HepG2 (cell line): ENCODE data around the gene IPO8. TPM values are rescaled to one million over a fixed set of nuclear protein-coding genes. Genes with fewer than 3 reads are reported as not detected.

ENCODE experiments used
- CEBPB ChIP-seq: IDR thresholded peaks from 2 replicates; pipeline ENCODE4 v1.6.1; 2011; ENCODE audit warnings: low read depth, low read length, improper control_type of control experiment, borderline replicate concordance
- CENPT ChIP-seq: sonication (generic); formaldehyde crosslinking; IDR thresholded peaks from 2 replicates; pipeline ENCODE4 v1.8.0; 2022; ENCODE audit warnings: low read depth, mild to moderate bottlenecking, moderate library complexity, missing genetic modification reagents
- DRAP1 ChIP-seq: IDR thresholded peaks from 2 replicates; pipeline ENCODE4 v1.6.1; 2016; ENCODE audit warnings: missing genetic modification reagents, missing compliant biosample characterization
- E2F5 ChIP-seq: sonication (generic); formaldehyde crosslinking; conservative IDR thresholded peaks from 2 replicates; pipeline ENCODE4 v1.4.0; 2020; ENCODE audit warnings: missing genetic modification reagents
- HMGXB4 ChIP-seq, 2 experiments: sonication (generic) in 1 of 2; formaldehyde crosslinking in 1 of 2; IDR thresholded peaks; 2 replicates each; pipeline versions ENCODE4 v1.4.0 to v1.6.1; 2018 to 2020; ENCODE audit warnings: missing genetic modification reagents in 2 of 2, borderline replicate concordance in 1 of 2, low read depth in 1 of 2, mild to moderate bottlenecking in 1 of 2, missing biosample characterization in 1 of 2
- REXO4 ChIP-seq: sonication (generic); formaldehyde crosslinking; IDR thresholded peaks from 2 replicates; pipeline ENCODE4 v1.8.0; 2022; ENCODE audit warnings: missing genetic modification reagents, mild to moderate bottlenecking, borderline replicate concordance
- RFXAP ChIP-seq: sonication (generic); formaldehyde crosslinking; IDR thresholded peaks from 2 replicates; pipeline ENCODE4 v1.4.0; 2020; ENCODE audit warnings: missing genetic modification reagents, borderline replicate concordance
- SMYD3 ChIP-seq: sonication (generic); formaldehyde crosslinking; IDR thresholded peaks from 2 replicates; pipeline ENCODE4 v1.8.1; 2023; ENCODE audit warnings: mild to moderate bottlenecking, missing genetic modification reagents
- YEATS4 ChIP-seq: sonication (generic); formaldehyde crosslinking; IDR thresholded peaks from 2 replicates; pipeline ENCODE4 v1.4.0; 2020; ENCODE audit warnings: missing genetic modification reagents, borderline replicate concordance
- ZBTB3 ChIP-seq: sonication (generic); formaldehyde crosslinking; IDR thresholded peaks from 2 replicates; pipeline ENCODE4 v1.4.0; 2020; ENCODE audit warnings: low read depth, mild to moderate bottlenecking, moderate library complexity, missing genetic modification reagents, borderline replicate concordance
- ZMYM2 ChIP-seq: sonication (generic); formaldehyde crosslinking; IDR thresholded peaks from 2 replicates; pipeline ENCODE4 v1.8.0; 2022; ENCODE audit warnings: mild to moderate bottlenecking, missing genetic modification reagents
- ZNF143 ChIP-seq: sonication (generic); formaldehyde crosslinking; IDR thresholded peaks from 2 replicates; pipeline ENCODE4 v1.4.0; 2020; ENCODE audit warnings: missing genetic modification reagents
- ZNF354B ChIP-seq: sonication (generic); formaldehyde crosslinking; IDR thresholded peaks from 2 replicates; pipeline ENCODE4 v1.8.0; 2022; ENCODE audit warnings: mild to moderate bottlenecking, missing genetic modification reagents
- ZNF557 ChIP-seq: sonication (generic); formaldehyde crosslinking; IDR thresholded peaks from 2 replicates; pipeline ENCODE4 v1.4.0; 2020; ENCODE audit warnings: missing genetic modification reagents
- ZNF639 ChIP-seq: conservative IDR thresholded peaks from 2 replicates; pipeline ENCODE4 v1.6.1; 2018; ENCODE audit warnings: missing genetic modification reagents
- ZNF761 ChIP-seq: sonication (generic); formaldehyde crosslinking; conservative IDR thresholded peaks from 2 replicates; pipeline ENCODE4 v1.4.0; 2020; ENCODE audit warnings: mild to moderate bottlenecking, missing genetic modification reagents
- ZNF781 ChIP-seq: sonication (generic); formaldehyde crosslinking; IDR thresholded peaks from 2 replicates; pipeline ENCODE4 v1.5.1; 2020; ENCODE audit warnings: borderline replicate concordance, mild to moderate bottlenecking, missing genetic modification reagents; ENCODE audit errors: not compliant biosample characterization
- polyA plus RNA-seq, 8 experiments: library from polyadenylated mRNA; depleted of rRNA in 3 of 8; stranded (reverse) in 7 of 8; unstranded in 1 of 8; fragments of >200 nt; fragmentation: Illumina TruSeq in 4 of 8; extraction: Trizol in 4 of 8; gene quantifications; 2 replicates each; pipeline versions ENCODE4 v1.2.1 to v1.2.3, GENCODE V29; 2011 to 2016; ENCODE audit warnings: low read depth in 4 of 8, missing spikeins in 1 of 8, mixed read lengths in 1 of 8; ENCODE audit not compliant: insufficient read depth in 1 of 8
- total RNA-seq, 5 experiments: library from RNA; depleted of rRNA; stranded (reverse); fragments of >200 nt; fragmentation: Illumina TruSeq; extraction: Trizol; gene quantifications; 2 replicates each; pipeline ENCODE4 v1.2.3, GENCODE V29; 2016; ENCODE audit warnings: low read depth in 1 of 5
- TF ChIP-seq, protein P1 (sequence below): sonication (generic); formaldehyde crosslinking; IDR thresholded peaks from 2 replicates; pipeline ENCODE4 v1.4.0; 2020; ENCODE audit warnings: missing genetic modification reagents, mild to moderate bottlenecking, borderline replicate concordance
- TF ChIP-seq, protein P2 (sequence below), 2 experiments: IDR thresholded peaks; 2 replicates each; pipeline ENCODE4 v1.6.1; 2011 to 2012; ENCODE audit warnings: low read length in 2 of 2, borderline replicate concordance in 1 of 2, low read depth in 1 of 2, mild to moderate bottlenecking in 1 of 2, moderate library complexity in 1 of 2

IPO8 gene
- total and polyA plus RNA-seq, 2 of the 13 experiments (the other 11 are each of a cell fraction or from before 2014, with no cell fraction given) = 6.3 to 21.8 TPM

GRCh38 chr12:30599608-30600007, 96.1 kb downstream of the IPO8 start (continued):
- TF ChIP-seq, protein P1, sequence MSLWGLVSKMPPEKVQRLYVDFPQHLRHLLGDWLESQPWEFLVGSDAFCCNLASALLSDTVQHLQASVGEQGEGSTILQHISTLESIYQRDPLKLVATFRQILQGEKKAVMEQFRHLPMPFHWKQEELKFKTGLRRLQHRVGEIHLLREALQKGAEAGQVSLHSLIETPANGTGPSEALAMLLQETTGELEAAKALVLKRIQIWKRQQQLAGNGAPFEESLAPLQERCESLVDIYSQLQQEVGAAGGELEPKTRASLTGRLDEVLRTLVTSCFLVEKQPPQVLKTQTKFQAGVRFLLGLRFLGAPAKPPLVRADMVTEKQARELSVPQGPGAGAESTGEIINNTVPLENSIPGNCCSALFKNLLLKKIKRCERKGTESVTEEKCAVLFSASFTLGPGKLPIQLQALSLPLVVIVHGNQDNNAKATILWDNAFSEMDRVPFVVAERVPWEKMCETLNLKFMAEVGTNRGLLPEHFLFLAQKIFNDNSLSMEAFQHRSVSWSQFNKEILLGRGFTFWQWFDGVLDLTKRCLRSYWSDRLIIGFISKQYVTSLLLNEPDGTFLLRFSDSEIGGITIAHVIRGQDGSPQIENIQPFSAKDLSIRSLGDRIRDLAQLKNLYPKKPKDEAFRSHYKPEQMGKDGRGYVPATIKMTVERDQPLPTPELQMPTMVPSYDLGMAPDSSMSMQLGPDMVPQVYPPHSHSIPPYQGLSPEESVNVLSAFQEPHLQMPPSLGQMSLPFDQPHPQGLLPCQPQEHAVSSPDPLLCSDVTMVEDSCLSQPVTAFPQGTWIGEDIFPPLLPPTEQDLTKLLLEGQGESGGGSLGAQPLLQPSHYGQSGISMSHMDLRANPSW (CRISPR knock-in tag) = no peak
- TF ChIP-seq ZMYM2 = no peak
- TF ChIP-seq CENPT (CRISPR knock-in tag) = no peak
- TF ChIP-seq ZNF639 (CRISPR knock-in tag) = no peak
- no peak for TF ChIP-seq HMGXB4 (CRISPR knock-in tag; IDR thresholded peaks at IDR 0.05; ENCODE audit: borderline replicate concordance in 1 of 2, low read depth in 1 of 2)
- no peak for TF ChIP-seq YEATS4 (CRISPR knock-in tag)
- TF ChIP-seq ZBTB3 (CRISPR knock-in tag) = no peak
- TF ChIP-seq ZNF761 (CRISPR knock-in tag) = 0 out of 2 replicates have a peak, but pooled peaks have one; percentile 51
- TF ChIP-seq REXO4 (CRISPR knock-in tag) = no peak
- TF ChIP-seq CEBPB = peak; percentile 80
- TF ChIP-seq ZNF354B = no peak
- TF ChIP-seq, protein P2, sequence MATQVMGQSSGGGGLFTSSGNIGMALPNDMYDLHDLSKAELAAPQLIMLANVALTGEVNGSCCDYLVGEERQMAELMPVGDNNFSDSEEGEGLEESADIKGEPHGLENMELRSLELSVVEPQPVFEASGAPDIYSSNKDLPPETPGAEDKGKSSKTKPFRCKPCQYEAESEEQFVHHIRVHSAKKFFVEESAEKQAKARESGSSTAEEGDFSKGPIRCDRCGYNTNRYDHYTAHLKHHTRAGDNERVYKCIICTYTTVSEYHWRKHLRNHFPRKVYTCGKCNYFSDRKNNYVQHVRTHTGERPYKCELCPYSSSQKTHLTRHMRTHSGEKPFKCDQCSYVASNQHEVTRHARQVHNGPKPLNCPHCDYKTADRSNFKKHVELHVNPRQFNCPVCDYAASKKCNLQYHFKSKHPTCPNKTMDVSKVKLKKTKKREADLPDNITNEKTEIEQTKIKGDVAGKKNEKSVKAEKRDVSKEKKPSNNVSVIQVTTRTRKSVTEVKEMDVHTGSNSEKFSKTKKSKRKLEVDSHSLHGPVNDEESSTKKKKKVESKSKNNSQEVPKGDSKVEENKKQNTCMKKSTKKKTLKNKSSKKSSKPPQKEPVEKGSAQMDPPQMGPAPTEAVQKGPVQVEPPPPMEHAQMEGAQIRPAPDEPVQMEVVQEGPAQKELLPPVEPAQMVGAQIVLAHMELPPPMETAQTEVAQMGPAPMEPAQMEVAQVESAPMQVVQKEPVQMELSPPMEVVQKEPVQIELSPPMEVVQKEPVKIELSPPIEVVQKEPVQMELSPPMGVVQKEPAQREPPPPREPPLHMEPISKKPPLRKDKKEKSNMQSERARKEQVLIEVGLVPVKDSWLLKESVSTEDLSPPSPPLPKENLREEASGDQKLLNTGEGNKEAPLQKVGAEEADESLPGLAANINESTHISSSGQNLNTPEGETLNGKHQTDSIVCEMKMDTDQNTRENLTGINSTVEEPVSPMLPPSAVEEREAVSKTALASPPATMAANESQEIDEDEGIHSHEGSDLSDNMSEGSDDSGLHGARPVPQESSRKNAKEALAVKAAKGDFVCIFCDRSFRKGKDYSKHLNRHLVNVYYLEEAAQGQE (IDR thresholded peaks at IDR 0.05; ENCODE audit: borderline replicate concordance in 1 of 2, low read depth in 1 of 2, low read length in 2 of 2) = no peak
- no peak for TF ChIP-seq SMYD3 (CRISPR knock-in tag)
- no peak for TF ChIP-seq DRAP1 (CRISPR knock-in tag)
- TF ChIP-seq ZNF781 (CRISPR knock-in tag) = no peak
- no peak for TF ChIP-seq ZNF557 (CRISPR knock-in tag)
- TF ChIP-seq ZNF143 = no peak
- no peak for TF ChIP-seq E2F5 (CRISPR knock-in tag)
- TF ChIP-seq RFXAP = no peak
